T-helper 17 cell (primary cell): ENCODE data around the gene AZGP1. TPM values are rescaled to one million over a fixed set of nuclear protein-coding genes. Genes with fewer than 3 reads are reported as not detected.
"Not testable (repeated sequence)": the region's sequence is repeated elsewhere in the genome, so short reads cannot be mapped to it uniquely, and the experiment has no call there.

Experiments used
- ATAC-seq: fragments of 150-1000 bp; cut with Tn5 transposase; 2 replicates; pipeline ENCODE4 v1.10.0; 2021; ENCODE audit warnings: mild to moderate bottlenecking, moderate library complexity
- DNase-seq, 3 donors: peaks; one replicate each; pipeline versions ENCODE4 v3.0.0 to v3.0.0-alpha.2; 2020 to 2021
- H3K9me3 ChIP-seq: one replicate; pipeline ENCODE4 v1.7.0; 2013; ENCODE audit warnings: low read length, mild to moderate bottlenecking; ENCODE audit not compliant: control insufficient read depth, poor library complexity, severe bottlenecking
- H3K27ac Mint-ChIP-seq: one replicate; pipeline ENCODE4 v1.8.0; 2022; ENCODE audit warnings: mild to moderate bottlenecking, moderate library complexity, mixed read lengths
- H3K27me3 Mint-ChIP-seq: one replicate; pipeline ENCODE4 v1.8.0; 2022; ENCODE audit warnings: mixed read lengths
- H3K36me3 Mint-ChIP-seq: one replicate; pipeline ENCODE4 v1.8.0; 2022; ENCODE audit warnings: low read depth, mixed read lengths
- H3K4me1 Mint-ChIP-seq: one replicate; pipeline ENCODE4 v1.8.0; 2022; ENCODE audit warnings: mild to moderate bottlenecking, mixed read lengths
- H3K4me3 Mint-ChIP-seq: one replicate; pipeline ENCODE4 v1.8.0; 2022; ENCODE audit warnings: mild to moderate bottlenecking, moderate library complexity, mixed read lengths
- total RNA-seq, 4 donors: library from RNA in 2 of 4; stranded (reverse) in 2 of 4; gene quantifications; one replicate each; pipeline ENCODE4 v1.2.3 and lab custom pipeline; 2022 to 2026

Gene AZGP1
- total RNA-seq, 2 donors from 2014 or later: not detected

DNA sequence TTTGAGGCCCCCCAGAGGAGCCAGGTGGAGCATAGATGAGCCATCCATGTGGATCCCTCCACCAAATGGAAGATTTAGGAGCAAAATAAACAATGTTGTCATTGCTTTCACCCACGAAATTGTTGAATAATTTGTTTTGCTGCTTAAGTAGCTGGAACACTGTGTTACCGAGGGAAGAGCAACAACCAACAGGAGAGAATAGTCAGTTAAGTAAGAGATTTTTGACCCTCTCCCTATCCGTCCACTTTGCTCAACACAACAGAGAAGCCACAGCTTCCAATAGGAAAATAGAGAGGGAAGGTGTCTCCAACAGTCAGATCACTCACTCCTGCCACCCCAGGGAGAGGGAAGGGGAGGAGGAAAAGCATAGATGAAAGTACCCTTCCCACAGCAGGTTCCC lies 35.7 kb upstream of the AZGP1 start:
- H3K36me3 Mint-ChIP-seq: no peaks in the 10 kb centered on the region
- no peak overlapping the region for H3K4me3 Mint-ChIP-seq

DNA sequence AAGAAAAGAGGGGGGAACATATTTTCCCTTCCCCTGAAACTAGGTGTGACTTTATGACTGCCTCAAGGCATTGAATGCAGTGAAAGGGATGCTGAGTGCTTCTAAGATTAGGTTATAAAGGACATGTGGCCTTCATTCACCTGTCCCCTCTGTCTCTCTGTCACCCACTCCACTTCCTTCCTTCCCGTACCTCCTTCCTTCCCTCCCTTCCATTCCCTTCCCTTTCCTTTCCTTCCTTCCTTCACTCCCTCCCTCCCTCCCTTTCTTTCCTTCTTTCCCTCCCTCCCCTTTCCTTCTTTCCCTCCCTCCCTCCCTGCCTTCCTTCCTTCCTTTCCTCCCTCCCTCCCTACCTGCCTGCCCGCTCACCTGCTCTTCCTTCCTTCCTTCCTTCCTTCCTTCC lies 35.1 kb upstream of the AZGP1 start:
- H3K27ac Mint-ChIP-seq: no peak overlapping the region
- ATAC-seq: no peak
- peaks cover 5% of the 10 kb centered on the region for H3K4me1 Mint-ChIP-seq
- no peak for DNase-seq
- H3K4me3 Mint-ChIP-seq: no peak overlapping the region
- H3K36me3 Mint-ChIP-seq: no peaks in the 10 kb centered on the region
- H3K9me3 ChIP-seq: no peaks in the 10 kb centered on the region
- H3K27me3 Mint-ChIP-seq: peaks cover 7% of the 10 kb centered on the region

More for the DNA sequence above, 35.7 kb upstream of the AZGP1 start:
- H3K27me3 Mint-ChIP-seq: peaks cover 5% of the 10 kb centered on the region
- peaks cover 9% of the 10 kb centered on the region for H3K4me1 Mint-ChIP-seq
- H3K9me3 ChIP-seq: no peaks in the 10 kb centered on the region
- ATAC-seq (no peak), DNase-seq (no peak)
- H3K27ac Mint-ChIP-seq: no peak overlapping the region

DNA sequence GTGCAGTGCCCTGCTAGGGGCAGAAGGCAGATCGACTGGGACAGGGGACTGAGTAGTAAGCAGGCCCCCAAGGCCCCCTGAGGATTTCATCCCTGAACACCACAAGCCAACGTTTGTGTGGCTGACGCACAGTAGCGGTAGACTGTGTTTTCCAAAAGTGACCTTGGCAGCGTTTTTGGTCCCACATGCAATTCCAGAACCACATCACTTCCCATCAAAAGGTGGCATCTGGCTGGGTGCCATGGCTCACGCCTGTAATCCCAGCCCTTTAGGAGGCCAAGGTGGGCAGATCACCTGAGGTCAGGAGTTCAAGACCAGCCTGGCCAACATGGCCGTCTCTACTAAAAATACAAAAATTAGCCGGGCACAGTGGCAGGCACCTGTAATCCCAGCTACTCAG lies 34.1 kb upstream of the AZGP1 start:
- H3K36me3 Mint-ChIP-seq: not testable (repeated sequence)

DNA sequence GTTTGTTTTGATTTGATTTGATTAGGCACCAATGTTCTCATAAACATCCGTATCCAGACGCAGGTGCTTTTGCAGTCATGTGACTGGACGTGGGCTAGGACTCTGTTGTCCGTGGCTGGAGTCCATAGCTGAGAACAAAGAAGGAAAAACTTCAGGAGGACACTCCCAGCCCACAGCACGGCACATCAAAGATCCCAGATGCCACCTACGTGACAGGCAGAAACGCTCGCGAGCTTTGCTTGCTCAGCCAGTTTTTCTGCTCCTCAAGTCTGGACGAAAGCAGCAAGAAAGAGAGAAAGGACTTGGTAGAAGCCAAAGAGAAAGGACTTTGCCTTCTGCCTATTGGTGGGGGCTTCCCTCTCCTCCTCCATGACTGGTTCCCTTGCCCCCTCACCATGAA lies 32.7 kb upstream of the AZGP1 start:
- Mint-ChIP-seq H3K4me1 (no peaks in the 10 kb centered on the region), H3K36me3 (no peaks in the 10 kb centered on the region), H3K27me3 (peaks cover 14% of the 10 kb centered on the region), H3K4me3 (no peak overlapping the region), H3K27ac (no peak overlapping the region)
- ATAC-seq: no peak
- DNase-seq: no peak
- no peaks in the 10 kb centered on the region for H3K9me3 ChIP-seq

More for the DNA sequence above, 34.1 kb upstream of the AZGP1 start:
- H3K4me3 Mint-ChIP-seq, DNase-seq, ATAC-seq, H3K27ac Mint-ChIP-seq, H3K9me3 ChIP-seq, H3K4me1 Mint-ChIP-seq: not testable (repeated sequence)
- H3K27me3 Mint-ChIP-seq: peaks cover 14% of the 10 kb centered on the region

DNA sequence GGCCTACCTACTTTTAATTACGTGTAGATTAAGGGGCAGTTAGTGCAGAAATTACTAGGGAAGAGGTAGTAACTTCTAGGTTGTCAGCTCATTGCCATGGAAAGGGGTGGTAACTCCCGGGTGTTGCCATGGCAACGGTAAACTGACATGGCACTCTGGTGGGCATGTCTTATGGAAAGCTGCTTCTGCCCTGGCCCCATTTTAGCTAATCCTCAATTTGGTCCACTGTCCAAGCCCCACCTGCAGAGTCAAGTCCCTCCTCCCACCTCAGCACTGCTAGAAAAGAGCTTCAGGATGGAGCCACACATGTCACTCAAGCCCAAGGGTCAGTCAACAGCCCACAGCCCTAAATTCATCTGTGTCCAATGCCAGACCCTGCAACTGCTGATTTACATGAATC lies 32.1 kb upstream of the AZGP1 start:
- H3K4me1 Mint-ChIP-seq: no peaks in the 10 kb centered on the region
- no peak for ATAC-seq
- H3K9me3 ChIP-seq: no peaks in the 10 kb centered on the region
- no peak overlapping the region for H3K4me3 Mint-ChIP-seq
- H3K27me3 Mint-ChIP-seq: peaks cover 14% of the 10 kb centered on the region
- no peak for DNase-seq
- H3K36me3 Mint-ChIP-seq: no peaks in the 10 kb centered on the region
- no peak overlapping the region for H3K27ac Mint-ChIP-seq

GRCh38 chr7:100003711-100004661 lies 28.2 kb upstream of the AZGP1 start:
- Mint-ChIP-seq H3K4me1 (no peaks in the 10 kb centered on the region), H3K4me3 (no peak overlapping the region), H3K36me3 (no peaks in the 10 kb centered on the region), H3K27ac (no peak overlapping the region), H3K27me3 (peaks cover 14% of the 10 kb centered on the region)
- DNase-seq: no peak
- ATAC-seq: no peak
- H3K9me3 ChIP-seq: no peaks in the 10 kb centered on the region

DNA sequence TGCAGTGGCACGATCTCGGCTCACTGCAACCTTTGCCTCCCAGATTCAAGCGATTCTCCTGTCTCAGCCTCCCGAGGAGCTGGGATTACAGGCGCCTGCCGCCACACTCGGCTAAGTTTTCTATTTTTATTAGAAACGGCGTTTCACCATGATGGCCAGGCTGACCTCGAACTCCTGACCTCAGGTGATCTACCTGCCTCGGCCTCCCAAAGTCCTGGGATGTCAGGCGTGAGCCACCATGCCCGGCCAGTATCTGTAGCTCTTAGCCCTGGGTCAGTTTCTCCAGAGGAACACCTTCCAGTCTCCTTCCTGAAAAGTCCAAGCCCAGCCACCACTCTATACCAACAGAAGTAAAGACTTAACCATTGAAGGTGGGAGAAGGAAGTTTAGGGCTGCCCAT lies 24.4 kb upstream of the AZGP1 start:
- ATAC-seq: no peak

DNA sequence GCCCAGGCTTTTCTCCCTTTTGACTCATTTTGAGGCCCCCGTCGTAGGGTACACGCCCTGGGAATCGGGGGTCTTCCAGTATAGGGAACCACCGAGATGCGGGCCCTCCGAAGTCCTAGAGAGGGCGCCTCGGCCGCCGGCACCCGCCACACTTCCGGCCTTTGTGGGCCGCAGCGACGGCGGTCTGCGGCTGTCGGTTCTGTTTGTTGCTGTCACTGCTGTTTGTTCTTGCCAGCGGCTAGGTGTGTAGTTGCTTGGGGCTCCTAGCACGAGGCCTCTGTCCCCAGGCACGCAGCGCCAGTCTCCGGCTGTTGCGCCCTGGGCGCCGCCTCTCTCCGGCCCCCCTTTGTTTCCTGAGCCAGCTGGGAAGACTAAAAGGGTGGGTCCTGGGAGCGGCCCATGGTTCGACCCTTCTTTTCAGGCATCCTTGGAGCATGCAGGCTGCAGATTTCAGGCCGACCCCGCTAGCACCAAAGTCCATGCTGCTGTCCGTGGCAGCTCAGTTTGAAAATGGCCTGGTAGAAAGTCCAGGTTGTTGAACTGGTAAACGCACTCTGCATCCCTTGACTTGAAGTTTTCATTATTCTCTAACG lies 21.8 kb upstream of the AZGP1 start:
- peak; percentile 96 for ATAC-seq
- peak overlapping the region; percentile 87 for H3K4me3 Mint-ChIP-seq
- DNase-seq: peak; percentile 38 to 60 (median 45)

More for the DNA sequence above, 24.4 kb upstream of the AZGP1 start:
- Mint-ChIP-seq H3K27ac (no peak overlapping the region), H3K36me3 (no peaks in the 10 kb centered on the region), H3K27me3 (peaks cover under 1% of the 10 kb centered on the region), H3K4me1 (peaks cover 9% of the 10 kb centered on the region), H3K4me3 (no peak overlapping the region)
- DNase-seq: no peak
- no peaks in the 10 kb centered on the region for H3K9me3 ChIP-seq

DNA sequence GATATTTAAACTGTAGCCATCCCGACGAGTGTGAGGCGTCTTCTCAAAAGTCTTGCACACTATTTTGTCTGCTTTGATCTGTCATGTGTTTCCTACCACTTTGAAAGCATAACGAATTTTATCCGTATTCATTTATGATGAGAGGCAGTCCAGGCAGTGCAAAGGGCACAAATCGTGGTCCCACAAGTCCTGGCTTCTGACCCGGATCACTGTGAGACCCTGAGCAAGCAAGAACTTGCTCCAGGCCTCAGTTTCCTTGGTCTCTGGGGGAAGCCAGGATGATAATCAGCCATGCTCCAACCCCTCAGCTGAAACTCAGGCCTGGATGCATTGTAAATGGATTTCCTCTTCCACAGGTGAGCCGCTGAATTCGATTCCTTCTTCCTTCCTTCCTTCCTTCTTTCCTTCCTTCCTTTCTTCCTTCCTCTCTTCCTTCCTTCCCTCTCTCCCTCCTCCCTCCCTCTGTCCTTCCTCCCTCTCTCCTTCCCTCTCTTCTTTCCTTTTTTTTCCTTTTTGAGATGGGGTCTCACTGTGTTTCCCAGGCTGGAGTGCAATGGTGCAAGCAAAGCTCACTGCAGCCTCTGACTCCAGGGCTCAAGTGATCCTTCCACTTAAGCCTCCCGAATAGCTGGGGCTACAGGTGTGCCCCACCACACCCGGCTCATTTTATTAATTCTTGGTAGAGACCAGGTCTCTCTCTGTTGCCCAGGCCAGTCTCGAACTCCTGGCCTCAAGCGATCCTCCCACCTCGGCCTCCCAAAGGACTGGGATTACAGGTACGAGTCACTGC lies 21.1 kb upstream of the AZGP1 start:
- no peaks in the 10 kb centered on the region for H3K9me3 ChIP-seq
- Mint-ChIP-seq H3K4me1 (peaks cover 11% of the 10 kb centered on the region), H3K36me3 (no peaks in the 10 kb centered on the region), H3K27ac (peak overlapping the region; percentile 96), H3K4me3 (peak overlapping the region; percentile 87), H3K27me3 (peaks cover 5% of the 10 kb centered on the region)
- no peak for ATAC-seq
- DNase-seq: no peak

More for the DNA sequence above, 21.8 kb upstream of the AZGP1 start:
- peaks cover 11% of the 10 kb centered on the region for H3K4me1 Mint-ChIP-seq
- peaks cover 5% of the 10 kb centered on the region for H3K27me3 Mint-ChIP-seq
- H3K36me3 Mint-ChIP-seq: no peaks in the 10 kb centered on the region
- peak overlapping the region; percentile 96 for H3K27ac Mint-ChIP-seq
- no peaks in the 10 kb centered on the region for H3K9me3 ChIP-seq

- DNase-seq: no peak
- ATAC-seq: no peak
- Mint-ChIP-seq H3K4me1 (peaks cover 13% of the 10 kb centered on the region), H3K4me3 (no peak overlapping the region), H3K36me3 (no peaks in the 10 kb centered on the region), H3K27ac (no peak overlapping the region), H3K27me3 (peaks cover 5% of the 10 kb centered on the region)
- no peaks in the 10 kb centered on the region for H3K9me3 ChIP-seq
These were observed 19.0 kb upstream of the AZGP1 start for GRCh38 chr7:99994819-99995218.

- H3K9me3 ChIP-seq: no peaks in the 10 kb centered on the region
- Mint-ChIP-seq H3K4me3 (no peak overlapping the region), H3K36me3 (no peaks in the 10 kb centered on the region), H3K4me1 (peaks cover 11% of the 10 kb centered on the region), H3K27ac (no peak overlapping the region), H3K27me3 (peaks cover 17% of the 10 kb centered on the region)
- ATAC-seq (no peak), DNase-seq (no peak)
These were observed 16.7 kb upstream of the AZGP1 start for GRCh38 chr7:99992330-99993038.

GRCh38 chr7:99991543-99991942 lies 15.7 kb upstream of the AZGP1 start:
- not testable (repeated sequence) for H3K27ac Mint-ChIP-seq, ATAC-seq

More at GRCh38 chr7:99991543-99991942, 15.7 kb upstream of the AZGP1 start:
- not testable (repeated sequence) for H3K36me3 Mint-ChIP-seq, DNase-seq, H3K4me3 Mint-ChIP-seq, H3K4me1 Mint-ChIP-seq, H3K9me3 ChIP-seq
- H3K27me3 Mint-ChIP-seq: peaks cover 21% of the 10 kb centered on the region
